B cell (primary cell): ENCODE data around the gene NUP62.

Experiments
- CTCF ChIP-seq: fragments of 200-600 bp; IDR thresholded peaks from one replicate; pipeline ENCODE4 v1.8.0; 2022; ENCODE audit warnings: antibody characterized with exemption, mild to moderate bottlenecking
- EZH2 ChIP-seq: IDR thresholded peaks from 2 replicates; pipeline ENCODE4 v1.6.1; 2012; ENCODE audit warnings: borderline replicate concordance, low read depth, mild to moderate bottlenecking, moderate library complexity, low read length; ENCODE audit not compliant: insufficient read depth, poor library complexity, severe bottlenecking

- TF ChIP-seq CTCF (no peak), EZH2 (no peak)
Observed at GRCh38 chr19:49881186-49881585, 48.1 kb downstream of the NUP62 start.
